WTC11 (cell line): ENCODE data around the gene ATP2B2.

Experiments
- EMX1 ChIP-seq: fragments of 250-450 bp; sonication (Bioruptor Pico); IDR thresholded peaks from 2 replicates; pipeline ENCODE4 v1.8.0; 2021; ENCODE audit warnings: mild to moderate bottlenecking
- FOXP1 ChIP-seq: sonication (generic); formaldehyde crosslinking; IDR thresholded peaks from 2 replicates; pipeline ENCODE4 v1.8.0; 2022; ENCODE audit warnings: missing genetic modification reagents, mild to moderate bottlenecking, moderate library complexity, borderline replicate concordance
- MAX ChIP-seq: sonication (generic); formaldehyde crosslinking; IDR thresholded peaks from 2 replicates; pipeline ENCODE4 v1.8.0; 2022; ENCODE audit warnings: mild to moderate bottlenecking, missing genetic modification reagents
- TF ChIP-seq, protein P1 (sequence below): sonication (generic); formaldehyde crosslinking; IDR thresholded peaks from 2 replicates; pipeline ENCODE4 v1.8.1; 2022; ENCODE audit warnings: mild to moderate bottlenecking, missing genetic modification reagents, moderate library complexity, borderline replicate concordance

DNA sequence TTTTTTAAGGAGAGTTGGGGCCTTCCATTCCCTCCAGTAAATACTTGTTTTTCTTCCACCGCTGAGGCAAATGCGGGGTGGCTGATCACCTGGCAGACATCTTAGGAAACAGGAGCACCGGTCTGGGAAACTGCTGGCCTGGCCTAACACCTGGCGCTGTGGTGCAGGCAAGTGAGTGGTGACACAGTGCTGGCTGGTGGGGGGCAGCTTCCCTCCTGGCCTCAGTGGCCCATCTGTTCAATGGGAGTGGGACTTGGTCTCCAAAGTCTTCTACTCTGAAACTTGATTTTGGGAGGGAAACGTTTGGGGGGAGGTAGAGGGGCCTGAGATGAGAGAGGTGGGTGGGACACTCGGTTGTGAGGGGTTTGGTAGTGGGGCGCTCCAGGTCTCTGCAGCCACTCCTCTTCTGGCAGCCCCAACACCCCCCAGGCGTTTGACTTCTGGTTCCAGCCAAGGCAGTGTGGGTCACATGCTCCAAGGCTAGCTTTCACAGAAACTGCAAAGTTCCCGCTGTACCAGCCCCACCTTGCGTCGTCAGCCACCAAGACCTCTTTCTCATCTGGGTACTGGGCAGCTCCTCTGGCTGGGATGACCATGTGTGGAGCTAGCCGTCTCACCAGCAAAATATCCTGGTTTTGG is 217.3 kb downstream of the ATP2B2 start:
- no peak for TF ChIP-seq FOXP1 (CRISPR knock-in tag)
- TF ChIP-seq, protein P1, sequence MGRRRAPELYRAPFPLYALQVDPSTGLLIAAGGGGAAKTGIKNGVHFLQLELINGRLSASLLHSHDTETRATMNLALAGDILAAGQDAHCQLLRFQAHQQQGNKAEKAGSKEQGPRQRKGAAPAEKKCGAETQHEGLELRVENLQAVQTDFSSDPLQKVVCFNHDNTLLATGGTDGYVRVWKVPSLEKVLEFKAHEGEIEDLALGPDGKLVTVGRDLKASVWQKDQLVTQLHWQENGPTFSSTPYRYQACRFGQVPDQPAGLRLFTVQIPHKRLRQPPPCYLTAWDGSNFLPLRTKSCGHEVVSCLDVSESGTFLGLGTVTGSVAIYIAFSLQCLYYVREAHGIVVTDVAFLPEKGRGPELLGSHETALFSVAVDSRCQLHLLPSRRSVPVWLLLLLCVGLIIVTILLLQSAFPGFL = no peak
- no peak for TF ChIP-seq MAX (CRISPR knock-in tag)
- no peak for TF ChIP-seq EMX1 (CRISPR knock-in tag)
